ENCODE measurements around the gene GSTM3.
"Not testable (repeated sequence)": the region's sequence is repeated elsewhere in the genome, so short reads cannot be mapped to it uniquely, and the experiment has no call there.

The GSTM3 gene

DNA sequence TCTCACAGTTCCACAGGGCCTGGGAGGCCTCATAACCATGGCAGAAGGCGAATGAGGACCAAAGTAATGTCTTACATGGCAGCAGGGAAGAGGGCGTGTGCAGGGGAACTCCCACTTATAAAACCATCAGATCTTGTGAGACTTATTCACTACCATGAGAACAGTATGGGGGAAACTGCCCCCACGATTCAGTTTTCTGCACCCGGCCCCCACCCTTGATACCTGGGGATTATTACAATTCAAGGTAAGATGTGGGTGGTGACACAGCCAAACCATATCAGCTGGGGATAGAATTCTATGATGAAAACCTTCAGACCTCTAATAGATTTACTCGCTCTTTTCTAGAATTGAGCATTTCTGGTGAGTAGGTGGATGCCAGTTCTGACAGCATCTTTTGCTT, 46.4 kb downstream of the GSTM3 start:
- DNase-seq = not testable (repeated sequence)

GRCh38 chr1:109691759-109692158, 49.1 kb downstream of the GSTM3 start:
- DNase-seq = no peak

GRCh38 chr1:109689844-109690405, 50.9 kb downstream of the GSTM3 start:
- no peak for DNase-seq

DNA sequence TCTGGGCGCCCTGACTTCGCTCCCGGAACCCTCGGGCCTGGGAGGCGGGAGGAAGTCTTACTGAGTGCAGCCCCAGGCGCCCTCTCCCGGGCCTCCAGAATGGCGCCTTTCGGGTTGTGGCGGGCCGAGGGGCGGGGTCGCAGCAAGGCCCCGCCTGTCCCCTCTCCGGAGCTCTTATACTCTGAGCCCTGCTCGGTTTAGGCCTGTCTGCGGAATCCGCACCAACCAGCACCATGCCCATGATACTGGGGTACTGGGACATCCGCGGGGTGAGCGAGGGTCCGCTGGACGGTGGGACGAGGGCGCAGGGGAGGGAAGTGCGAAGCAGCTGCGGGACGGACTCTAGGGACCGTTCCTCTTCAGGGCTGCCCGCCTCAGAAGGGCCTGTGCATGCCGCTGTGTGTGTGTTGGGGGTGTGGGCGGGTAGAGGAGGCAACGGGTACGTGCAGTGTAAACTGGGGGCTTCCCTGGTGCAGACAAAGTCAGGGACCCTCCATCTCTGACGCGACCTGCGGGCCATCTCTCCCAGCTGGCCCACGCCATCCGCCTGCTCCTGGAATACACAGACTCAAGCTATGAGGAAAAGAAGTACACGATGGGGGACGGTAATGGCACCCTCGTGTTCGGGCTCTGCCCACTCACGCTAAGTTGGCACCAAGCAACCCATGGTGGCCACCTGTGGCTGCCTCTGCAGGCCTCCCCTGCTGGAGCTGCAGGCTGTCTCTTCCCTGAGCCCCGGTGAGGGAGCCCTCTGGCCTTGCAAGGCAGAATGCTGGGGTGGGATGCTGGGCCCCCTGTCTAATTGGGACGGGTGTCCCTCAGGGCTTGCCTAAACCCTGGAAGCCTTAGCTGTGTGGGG, 53.0 kb downstream of the GSTM3 start, which contains the start of gene GSTM1:
GSTM1 (plus strand) TSS at position 177 of the 859 bp plus-strand sequence; CDS start at position 234, 57 bp downstream.
- no peak for DNase-seq

- not testable (repeated sequence) for DNase-seq
These were observed 53.7 kb downstream of the GSTM3 start for GRCh38 chr1:109687109-109687508.

DNA sequence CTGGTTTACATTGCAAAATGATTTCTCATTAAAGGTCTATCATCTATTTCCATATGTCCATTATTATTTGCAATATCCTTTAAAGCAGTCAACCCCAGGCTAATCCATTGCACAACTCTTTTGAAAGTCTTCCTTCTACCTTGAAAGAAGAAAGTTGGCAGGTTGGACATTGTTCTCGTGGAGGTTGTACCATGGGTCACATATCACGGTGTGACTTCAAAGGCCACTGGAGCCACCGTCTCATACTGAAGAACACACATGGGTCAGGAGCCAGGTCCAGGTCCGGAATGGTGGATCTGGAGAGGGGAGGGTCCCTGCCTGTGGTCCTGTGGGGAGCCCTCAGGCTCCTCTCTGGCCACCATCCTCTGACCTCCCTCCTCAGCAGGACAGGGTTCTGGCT, 54.9 kb downstream of the GSTM3 start:
- DNase-seq = not testable (repeated sequence)

DNA sequence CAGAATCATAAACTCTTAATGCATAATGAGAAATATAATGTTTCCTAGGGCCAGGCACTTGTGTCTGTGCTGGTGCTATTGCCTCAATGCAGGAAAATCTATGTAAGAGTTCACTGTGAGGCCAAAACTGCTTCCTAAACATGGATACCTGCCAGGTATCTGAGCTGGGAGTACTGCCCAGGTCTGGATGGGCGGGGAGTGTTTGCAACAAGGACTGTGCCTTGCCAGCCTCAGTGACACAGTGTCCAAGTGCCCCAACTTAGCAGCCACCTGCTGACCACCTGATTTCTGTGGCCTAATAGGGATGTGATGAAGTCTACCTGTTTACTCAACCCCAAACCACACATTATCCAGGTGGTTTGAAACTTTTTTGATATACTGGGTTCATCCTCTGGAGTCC, 55.4 kb downstream of the GSTM3 start:
- DNase-seq = not testable (repeated sequence)

DNA sequence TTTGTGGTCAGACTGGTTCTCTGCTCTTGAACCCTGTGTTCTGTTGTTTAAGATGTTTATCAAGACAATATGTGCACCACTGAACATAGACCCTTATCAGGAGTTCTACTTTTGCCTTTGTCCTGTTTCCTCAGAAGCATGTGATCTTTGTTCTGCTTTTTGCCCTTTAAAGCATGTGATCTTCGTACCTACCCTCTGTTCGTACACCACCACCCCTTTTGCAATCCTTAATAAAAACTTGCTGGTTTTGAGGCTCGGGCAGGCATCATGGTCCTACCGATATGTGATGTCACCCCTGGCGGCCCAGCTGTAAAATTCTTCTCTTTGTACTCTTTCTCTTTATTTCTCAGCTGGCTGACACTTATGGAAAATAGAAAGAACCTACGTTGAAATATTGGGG, 56.1 kb downstream of the GSTM3 start:
- DNase-seq = not testable (repeated sequence)

All from central memory CD4-positive, alpha-beta T cell (primary cell).